Measurements from ENCODE around the gene PARS2. TPM values are rescaled to one million over a fixed set of nuclear protein-coding genes. Genes with fewer than 3 reads are reported as not detected.

The PARS2 gene
- total RNA-seq, 1 experiment from 2014 or later = 9.6 TPM

DNA sequence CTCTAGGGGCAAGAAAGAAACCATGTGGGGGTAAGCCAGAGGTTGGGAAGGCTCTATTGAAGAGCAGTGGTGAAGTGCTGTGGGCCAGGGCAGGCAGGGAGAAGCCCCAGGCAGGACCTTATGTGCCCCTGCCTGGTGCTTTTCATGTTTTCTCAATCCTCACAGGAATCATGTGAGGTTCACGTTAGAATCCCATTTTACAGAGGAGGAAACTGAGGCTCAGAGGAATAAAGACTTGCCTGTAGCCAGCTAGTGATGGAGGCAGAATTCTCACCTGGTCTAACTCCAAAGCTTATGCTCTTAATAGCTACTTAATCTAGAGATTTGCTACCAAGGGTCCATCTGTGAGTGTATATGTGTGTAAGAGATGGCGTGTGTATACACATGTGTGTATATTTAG is 32.6 kb upstream of the PARS2 start:
- H3K27ac ChIP-seq (ENCODE audit: low read depth, low read length) = no peak overlapping the region
- H3K4me2 ChIP-seq (ENCODE audit: low read length) = no peak overlapping the region
- H3K4me3 ChIP-seq (replicated peaks in 1 of 2; ENCODE audit: low read depth in 1 of 2, low read length in 2 of 2) = no peak overlapping the region
- H4K20me1 ChIP-seq (ENCODE audit: insufficient read depth) = no peaks in the 10 kb centered on the region
- ChIA-PET RAD21 (ENCODE audit: low non-redundant PET in 1 of 2, low total read pairs in 2 of 2, uncharacterized antibody in 2 of 2, unreplicated experiment in 2 of 2) (no interaction called here), POLR2A (no interaction called here), CTCF (interaction anchor here (0.6 kb wide), 1 partner anchor 306 kb away, joined by 3 read pairs; no protein-coding TSS in a partner anchor)
- H3K79me2 ChIP-seq (ENCODE audit: insufficient read depth, low read length) = no peaks in the 10 kb centered on the region
- no TSS peak for BruUV-seq (replicated peaks)
- DNase-seq (ENCODE audit: low read depth, low spot score) = no peak
- no peaks in the 10 kb centered on the region for H3K36me3 ChIP-seq (ENCODE audit: control insufficient read depth in 1 of 2, insufficient read depth in 2 of 2, low read length in 2 of 2)
- peaks cover 7 to 29% of the 10 kb centered on the region in 2 experiments; a peak in 3 of 4 replicates for H3K4me1 ChIP-seq (ENCODE audit: control insufficient read depth in 1 of 2, insufficient read depth in 2 of 2, low read length in 2 of 2)
- ATAC-seq = no peak
- H3K9me3 ChIP-seq (ENCODE audit: control insufficient read depth in 1 of 2, insufficient read depth in 1 of 2, low read depth in 1 of 2, low read length in 2 of 2) = no peaks in the 10 kb centered on the region; a peak in 1 of 4 replicates
- H3K9me2 ChIP-seq (ENCODE audit: insufficient read depth) = no peaks in the 10 kb centered on the region
- no peaks in the 10 kb centered on the region for H3K27me3 ChIP-seq (ENCODE audit: insufficient read depth, low read length)
- H2AFZ ChIP-seq (ENCODE audit: low read depth, low read length, poor library complexity, severe bottlenecking) = no peak overlapping the region
- H3K9ac ChIP-seq (ENCODE audit: low read length) = no peak overlapping the region
- no peak for TF ChIP-seq EGR1 (IDR thresholded peaks at IDR 0.05; ENCODE audit: low read depth)
- no peak for TF ChIP-seq CEBPB (IDR thresholded peaks at IDR 0.05; ENCODE audit: low read depth)
- no peak for TF ChIP-seq FOSL1 (IDR thresholded peaks at IDR 0.05; ENCODE audit: low read depth)
- no peak for TF ChIP-seq CBX3 (IDR thresholded peaks at IDR 0.05; ENCODE audit: low read depth)
- TF ChIP-seq, protein P1, sequence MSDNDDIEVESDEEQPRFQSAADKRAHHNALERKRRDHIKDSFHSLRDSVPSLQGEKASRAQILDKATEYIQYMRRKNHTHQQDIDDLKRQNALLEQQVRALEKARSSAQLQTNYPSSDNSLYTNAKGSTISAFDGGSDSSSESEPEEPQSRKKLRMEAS (IDR thresholded peaks at IDR 0.05) = no peak
- TF ChIP-seq ATF3 (IDR thresholded peaks at IDR 0.05) = no peak
- TF ChIP-seq SRF (IDR thresholded peaks at IDR 0.05; ENCODE audit: low read depth) = no peak
- no peak for TF ChIP-seq POLR2A (IDR thresholded peaks at IDR 0.05; ENCODE audit: borderline replicate concordance, extremely low read depth, insufficient read depth, insufficient read length)
- TF ChIP-seq, protein P2, sequence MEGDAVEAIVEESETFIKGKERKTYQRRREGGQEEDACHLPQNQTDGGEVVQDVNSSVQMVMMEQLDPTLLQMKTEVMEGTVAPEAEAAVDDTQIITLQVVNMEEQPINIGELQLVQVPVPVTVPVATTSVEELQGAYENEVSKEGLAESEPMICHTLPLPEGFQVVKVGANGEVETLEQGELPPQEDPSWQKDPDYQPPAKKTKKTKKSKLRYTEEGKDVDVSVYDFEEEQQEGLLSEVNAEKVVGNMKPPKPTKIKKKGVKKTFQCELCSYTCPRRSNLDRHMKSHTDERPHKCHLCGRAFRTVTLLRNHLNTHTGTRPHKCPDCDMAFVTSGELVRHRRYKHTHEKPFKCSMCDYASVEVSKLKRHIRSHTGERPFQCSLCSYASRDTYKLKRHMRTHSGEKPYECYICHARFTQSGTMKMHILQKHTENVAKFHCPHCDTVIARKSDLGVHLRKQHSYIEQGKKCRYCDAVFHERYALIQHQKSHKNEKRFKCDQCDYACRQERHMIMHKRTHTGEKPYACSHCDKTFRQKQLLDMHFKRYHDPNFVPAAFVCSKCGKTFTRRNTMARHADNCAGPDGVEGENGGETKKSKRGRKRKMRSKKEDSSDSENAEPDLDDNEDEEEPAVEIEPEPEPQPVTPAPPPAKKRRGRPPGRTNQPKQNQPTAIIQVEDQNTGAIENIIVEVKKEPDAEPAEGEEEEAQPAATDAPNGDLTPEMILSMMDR (IDR thresholded peaks at IDR 0.05 in 2 of 3, conservative IDR thresholded peaks at IDR 0.05 in 1 of 3; ENCODE audit: borderline replicate concordance in 1 of 3, insufficient read depth in 1 of 3, low read depth in 2 of 3, low read length in 2 of 3) = no peak
- no peak for TF ChIP-seq EZH2 (IDR thresholded peaks at IDR 0.05)
- no peak for TF ChIP-seq RAD21 (IDR thresholded peaks at IDR 0.05; ENCODE audit: low read depth)
- no peak for TF ChIP-seq SP1 (IDR thresholded peaks at IDR 0.05; ENCODE audit: low read depth)
- TF ChIP-seq SIN3A (IDR thresholded peaks at IDR 0.05; ENCODE audit: low read depth) = no peak
- TF ChIP-seq EZH2phosphoT487 (IDR thresholded peaks at IDR 0.05; ENCODE audit: borderline replicate concordance) = no peak
- TF ChIP-seq YY1 (IDR thresholded peaks at IDR 0.05; ENCODE audit: extremely low read depth, insufficient replicate concordance, low read depth, low read length) = no peak
- no peak for TF ChIP-seq POLR2AphosphoS5 (IDR thresholded peaks at IDR 0.05; ENCODE audit: low read depth, low read length)
- TF ChIP-seq JUND (IDR thresholded peaks at IDR 0.05) = no peak
- TF ChIP-seq, protein P3, sequence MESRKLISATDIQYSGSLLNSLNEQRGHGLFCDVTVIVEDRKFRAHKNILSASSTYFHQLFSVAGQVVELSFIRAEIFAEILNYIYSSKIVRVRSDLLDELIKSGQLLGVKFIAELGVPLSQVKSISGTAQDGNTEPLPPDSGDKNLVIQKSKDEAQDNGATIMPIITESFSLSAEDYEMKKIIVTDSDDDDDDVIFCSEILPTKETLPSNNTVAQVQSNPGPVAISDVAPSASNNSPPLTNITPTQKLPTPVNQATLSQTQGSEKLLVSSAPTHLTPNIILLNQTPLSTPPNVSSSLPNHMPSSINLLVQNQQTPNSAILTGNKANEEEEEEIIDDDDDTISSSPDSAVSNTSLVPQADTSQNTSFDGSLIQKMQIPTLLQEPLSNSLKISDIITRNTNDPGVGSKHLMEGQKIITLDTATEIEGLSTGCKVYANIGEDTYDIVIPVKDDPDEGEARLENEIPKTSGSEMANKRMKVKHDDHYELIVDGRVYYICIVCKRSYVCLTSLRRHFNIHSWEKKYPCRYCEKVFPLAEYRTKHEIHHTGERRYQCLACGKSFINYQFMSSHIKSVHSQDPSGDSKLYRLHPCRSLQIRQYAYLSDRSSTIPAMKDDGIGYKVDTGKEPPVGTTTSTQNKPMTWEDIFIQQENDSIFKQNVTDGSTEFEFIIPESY (IDR thresholded peaks at IDR 0.05; ENCODE audit: extremely low read depth, insufficient replicate concordance, low read length) = no peak
- intact Hi-C loops (cut with micrococcal nuclease) = no loop called here
